GM19438 (cell line): ENCODE results near the gene FLAD1.
A peak's percentile ranks its signal among the peaks of the same experiment; 100 is the strongest.
"Not testable (repeated sequence)": the region's sequence is repeated elsewhere in the genome, so short reads cannot be mapped to it uniquely, and the experiment has no call there.

Experiments
- ATAC-seq: cut with Tn5 transposase; IDR thresholded peaks from one replicate; pipeline ENCODE4 v1.9.1; 2021; ENCODE audit warnings: low read depth; ENCODE audit not compliant: unreplicated experiment

FLAD1 gene

DNA sequence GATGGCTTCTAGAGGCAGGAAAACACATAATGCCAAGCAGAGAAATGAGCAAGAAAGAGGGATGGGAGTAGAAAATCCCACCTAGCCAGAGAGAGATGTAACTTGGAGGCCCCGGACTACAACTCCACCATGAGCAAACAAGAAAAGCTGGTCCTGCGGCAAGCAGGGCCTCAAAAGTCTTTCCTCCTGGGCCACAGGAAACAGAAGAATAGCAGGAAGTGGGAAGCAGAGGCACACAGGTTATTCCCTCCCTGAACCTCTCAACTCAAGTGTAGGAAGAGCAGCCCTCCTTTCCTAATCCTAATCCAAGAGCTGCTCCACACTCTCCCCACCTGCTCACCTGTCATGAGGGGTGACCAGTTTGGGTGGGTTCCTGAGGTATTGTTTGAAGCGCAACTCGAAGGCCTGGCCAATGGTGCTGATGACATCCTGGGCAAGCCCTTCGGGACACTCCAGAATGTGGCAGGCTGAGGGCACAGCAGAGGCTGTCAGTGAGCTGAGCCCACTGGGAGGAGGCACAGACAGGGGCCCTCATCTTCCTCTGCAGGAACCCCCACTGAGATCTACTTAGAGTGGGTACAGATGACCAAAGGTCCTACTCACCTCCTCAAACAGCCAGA is 15.7 kb upstream of the FLAD1 start:
- ATAC-seq, result no peak

GRCh38 chr1:154968731-154969130 is 14.4 kb upstream of the FLAD1 start:
- ATAC-seq, result no peak

DNA sequence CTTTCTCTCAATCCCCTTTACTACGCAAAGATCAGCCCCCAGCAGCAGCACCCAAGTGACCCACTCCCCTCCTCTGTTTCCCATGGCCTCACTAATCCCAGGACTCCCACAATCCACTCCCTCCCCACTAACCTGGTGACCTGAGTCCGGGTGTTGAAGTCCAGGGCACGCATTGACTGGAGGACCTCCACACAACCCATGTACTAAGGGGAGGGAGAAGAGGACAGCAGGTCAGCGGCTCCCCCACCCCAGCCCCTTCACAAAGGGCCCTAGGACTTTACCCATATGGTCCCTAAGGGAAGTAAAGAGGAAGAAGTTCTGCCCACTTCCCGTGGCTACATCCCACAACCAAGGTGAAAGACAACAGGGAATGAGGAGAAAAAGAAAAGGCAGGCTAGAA is 13.9 kb upstream of the FLAD1 start:
- ATAC-seq, result no peak

DNA sequence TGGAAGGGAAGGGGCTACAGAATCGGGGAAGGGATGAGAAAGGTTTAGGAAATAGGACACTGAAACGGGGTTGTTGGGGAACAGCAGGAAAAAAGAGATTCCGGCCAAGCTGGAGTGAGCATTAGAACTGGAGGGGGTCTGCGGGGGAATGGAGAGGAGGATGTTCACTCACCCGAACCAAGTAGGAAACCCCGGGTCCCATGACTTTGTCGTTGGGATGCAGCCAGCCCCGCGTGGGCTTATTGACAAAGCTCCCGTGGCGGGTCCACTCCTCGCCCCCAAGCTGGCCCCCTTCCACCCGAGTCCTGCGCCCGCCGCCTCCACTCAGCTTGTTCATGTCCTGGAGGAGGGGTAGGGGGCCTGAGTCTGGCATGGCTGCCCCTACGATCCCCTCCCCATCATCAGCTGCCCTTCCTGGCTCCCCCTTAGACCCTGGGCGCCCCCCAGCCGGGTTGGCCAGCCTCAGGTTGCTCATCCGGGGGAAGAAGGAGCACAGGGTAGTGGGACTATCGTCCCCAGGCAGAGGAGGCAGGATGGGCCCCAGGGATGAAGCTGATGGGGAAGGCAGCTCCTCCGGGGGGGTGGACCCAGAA is 13.2 kb upstream of the FLAD1 start:
- ATAC-seq, result no peak

DNA sequence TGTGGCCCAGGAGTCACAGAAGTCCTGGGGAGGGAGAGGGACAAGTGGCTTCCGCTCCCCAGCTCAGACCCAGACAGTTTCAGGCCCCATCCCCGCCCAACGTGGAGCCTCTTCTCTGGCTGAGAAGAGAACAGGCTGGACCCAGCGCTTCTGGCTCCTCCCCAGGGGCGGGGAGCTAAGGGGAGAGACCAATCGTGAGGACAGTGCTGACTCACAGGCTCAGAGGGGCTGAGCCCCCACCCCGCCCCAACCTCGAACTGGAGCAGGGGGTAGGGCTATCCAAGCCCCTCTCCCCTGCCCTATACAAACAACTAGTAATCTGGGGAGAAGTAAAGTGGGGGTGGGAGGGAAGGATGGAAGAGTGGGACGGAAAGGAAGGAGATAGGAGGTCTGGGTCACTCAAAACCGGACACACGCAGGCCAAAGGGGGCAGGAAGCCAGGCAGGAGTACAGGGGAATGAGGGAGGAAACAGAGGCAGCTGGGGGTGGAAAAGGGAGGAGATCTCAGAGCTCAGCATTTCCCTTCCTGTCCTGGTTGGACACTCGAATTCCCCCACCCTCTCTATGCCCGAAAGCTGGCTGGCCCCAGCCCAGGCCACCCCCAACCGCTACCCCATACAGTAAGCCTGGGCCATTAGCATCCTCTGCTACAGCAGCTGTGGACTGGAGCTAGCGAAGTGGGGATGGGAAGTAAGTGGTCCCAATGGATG is 12.4 kb upstream of the FLAD1 start, which contains the start of gene SHC1:
SHC1 (minus strand) TSS at position 117 of the 710 bp plus-strand sequence. CDS start 221 bp downstream, outside the sequence.
- no peak for ATAC-seq

DNA sequence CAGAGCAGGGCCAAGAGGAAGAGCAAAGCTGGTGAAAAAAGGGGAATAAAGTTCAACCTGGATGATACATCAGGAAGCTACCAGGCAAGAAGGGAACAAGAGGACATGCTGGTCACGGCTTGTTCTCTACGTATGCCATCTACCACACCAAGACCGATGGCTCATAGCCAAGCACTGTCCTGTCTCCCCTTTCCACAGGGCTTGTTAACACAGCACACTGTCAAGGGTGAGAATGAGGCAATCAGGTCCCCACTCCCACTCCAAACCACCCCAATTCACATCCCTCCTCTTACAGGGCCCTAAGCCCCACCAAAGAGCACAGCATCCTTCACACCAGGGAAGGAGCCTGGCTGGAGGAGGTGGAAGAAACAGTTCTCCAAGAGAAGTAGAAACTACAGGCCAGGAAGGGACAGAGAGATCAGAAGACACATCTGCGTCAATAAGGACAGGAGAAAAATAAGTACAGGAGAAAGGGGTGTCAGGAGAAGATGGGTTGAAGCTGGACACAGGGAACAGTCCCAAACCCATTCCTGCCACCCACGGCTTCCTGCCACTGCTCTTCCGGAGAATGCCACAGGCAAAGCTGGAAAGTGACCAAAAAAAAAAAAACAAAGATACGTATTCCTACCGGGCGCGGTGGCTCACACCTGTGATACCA is 11.7 kb upstream of the FLAD1 start:
- ATAC-seq, result no peak

GRCh38 chr1:154972213-154972516 is 11.0 kb upstream of the FLAD1 start:
- no peak for ATAC-seq

DNA sequence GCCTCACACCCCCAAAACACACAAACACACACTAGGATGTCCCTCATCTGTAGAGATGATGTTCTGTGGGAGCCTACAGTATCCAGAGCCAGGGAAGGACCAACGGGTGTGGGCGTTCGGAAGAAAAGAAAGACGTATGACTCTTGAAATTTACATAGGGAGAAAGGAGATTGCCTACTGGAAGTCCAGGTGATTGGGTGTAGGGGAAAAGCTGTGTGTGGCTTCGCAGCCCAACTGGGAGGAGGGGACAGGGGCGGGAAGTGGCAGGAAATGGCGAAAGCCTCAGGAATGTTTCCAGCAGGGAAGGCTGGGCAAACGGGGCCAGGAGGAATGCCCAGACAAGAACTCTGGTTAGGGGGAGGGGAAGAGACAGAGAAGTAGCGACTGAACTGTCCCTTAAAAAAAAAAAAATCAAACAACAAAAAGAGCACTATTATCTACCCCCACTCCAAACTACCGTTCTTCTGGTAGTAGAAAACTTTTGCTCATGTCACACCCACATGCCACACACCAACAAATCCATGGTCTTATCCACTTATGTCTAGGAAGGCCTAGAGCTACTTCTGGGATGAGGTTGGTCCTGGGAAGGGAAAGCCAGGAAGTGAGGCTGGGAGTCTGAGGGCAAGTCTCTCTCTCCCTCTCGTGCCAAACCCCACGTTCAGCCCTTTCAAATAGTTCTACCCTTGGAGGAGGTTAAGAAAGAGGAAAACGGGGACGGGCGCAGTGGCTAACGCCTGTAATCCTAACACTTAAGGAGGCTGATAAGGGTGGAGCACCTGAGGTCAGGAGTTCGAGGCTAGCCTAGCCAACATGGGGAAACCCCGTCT is 10.4 kb upstream of the FLAD1 start:
- no peak for ATAC-seq

DNA sequence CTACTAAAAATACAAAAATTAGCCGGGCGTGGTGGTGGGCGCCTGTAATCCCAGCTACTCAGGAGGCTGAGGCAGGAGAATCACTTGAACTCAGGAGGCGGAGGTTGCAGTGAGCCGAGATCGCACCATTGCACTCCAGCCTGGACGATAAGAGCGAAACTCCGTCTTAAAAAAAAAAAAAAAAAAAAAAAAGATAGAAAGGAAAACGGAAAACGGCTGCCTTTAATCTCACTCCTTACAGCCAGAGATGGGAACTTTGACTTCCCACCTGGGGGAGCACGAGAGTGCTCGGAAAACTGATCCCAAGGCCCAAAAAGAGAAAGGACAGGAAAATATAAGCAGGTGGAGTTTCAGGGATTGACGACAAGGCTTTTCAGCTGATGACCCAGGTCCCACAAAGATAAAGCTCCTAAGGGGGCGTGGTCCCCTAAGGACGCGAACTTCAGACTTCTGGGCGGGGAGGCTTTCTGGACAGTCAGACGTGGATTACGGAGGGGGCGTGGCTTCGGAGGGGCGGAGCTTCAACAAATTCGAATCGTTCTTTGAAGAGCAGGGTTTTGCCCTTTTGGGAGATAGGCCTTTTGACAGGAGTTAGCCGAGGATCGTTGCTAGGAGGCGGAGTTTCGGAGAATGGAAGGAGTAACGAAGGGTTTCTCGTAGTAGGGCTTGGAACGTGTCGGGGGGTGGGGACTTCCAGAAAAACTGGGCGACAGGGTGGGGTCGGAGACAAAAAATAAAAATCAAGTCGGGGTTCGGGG is 9.6 kb upstream of the FLAD1 start:
- ATAC-seq, result peak; percentile 16

- peak; percentile 70 for ATAC-seq
These were observed 8.9 kb upstream of the FLAD1 start, which contains the start of gene CKS1B for GRCh38 chr1:154974102-154974807. Gene CKS1B (plus strand): TSS chr1:154974681. CDS start chr1:154974746, 65 bp downstream.

DNA sequence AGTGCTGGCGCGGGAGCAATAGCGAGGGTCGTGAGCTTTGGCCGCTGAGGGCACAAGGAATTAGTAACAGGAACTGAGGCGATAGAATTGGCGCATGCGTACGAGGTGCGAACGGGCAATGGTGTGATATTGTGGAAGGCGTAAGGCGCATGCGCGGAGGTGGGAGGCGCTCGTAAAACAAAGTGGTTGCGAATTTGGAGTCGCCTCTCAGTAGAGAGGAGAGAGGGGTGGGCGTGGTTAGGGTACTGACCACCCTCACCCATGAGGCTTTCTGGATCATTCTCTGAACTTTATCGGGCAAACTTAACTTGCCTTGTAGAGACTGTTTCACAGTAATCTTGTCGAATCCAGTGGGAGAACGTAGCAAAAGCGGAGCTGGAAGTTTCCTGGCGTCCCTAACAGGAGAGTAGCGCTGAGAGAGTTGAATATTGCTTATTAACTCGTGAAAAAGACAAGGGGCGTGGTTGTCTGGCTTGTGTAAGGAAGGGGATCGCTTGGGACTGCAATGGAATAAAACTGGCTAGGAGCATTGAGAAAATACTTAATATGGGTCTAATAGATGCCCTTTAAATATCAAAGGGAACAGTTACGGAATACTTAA is 8.2 kb upstream of the FLAD1 start:
- peak; percentile 44 for ATAC-seq

- ATAC-seq, result no peak
These were observed 7.6 kb upstream of the FLAD1 start for GRCh38 chr1:154975409-154976059.

DNA sequence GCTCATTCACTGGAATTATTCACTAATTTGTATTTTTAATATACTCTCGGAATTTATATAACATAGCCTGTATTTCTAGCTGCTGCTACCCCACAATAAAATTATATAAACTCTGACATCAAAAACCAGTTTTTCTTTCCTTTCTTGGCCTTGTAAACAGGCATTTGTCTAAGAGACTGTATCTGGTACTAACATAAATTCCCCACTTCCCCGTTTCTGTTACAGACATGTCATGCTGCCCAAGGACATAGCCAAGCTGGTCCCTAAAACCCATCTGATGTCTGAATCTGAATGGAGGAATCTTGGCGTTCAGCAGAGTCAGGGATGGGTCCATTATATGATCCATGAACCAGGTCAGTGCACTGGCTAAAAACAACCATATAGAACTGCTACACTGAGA is 5.4 kb upstream of the FLAD1 start:
- not testable (repeated sequence) for ATAC-seq

DNA sequence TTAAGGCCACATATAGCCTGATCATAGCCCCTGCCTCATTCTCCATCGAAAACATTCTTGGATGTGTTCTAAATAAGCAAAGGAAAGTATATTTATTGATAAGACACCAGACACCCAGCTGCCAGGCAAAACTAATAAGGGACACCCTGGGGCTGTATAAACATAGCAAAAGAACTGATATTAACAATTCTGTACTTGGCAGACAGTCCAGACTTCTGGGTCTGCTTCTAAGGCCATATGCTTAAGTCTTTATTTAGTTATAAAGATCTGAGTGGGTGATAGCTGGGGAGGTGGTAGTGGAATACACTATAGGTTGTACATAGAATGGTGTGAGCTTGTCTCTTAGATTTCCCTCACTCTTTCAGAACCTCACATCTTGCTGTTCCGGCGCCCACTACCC is 4.8 kb upstream of the FLAD1 start:
- ATAC-seq, result no peak

- ATAC-seq, result no peak
These were observed 803 bp upstream of the FLAD1 start for GRCh38 chr1:154982341-154982740.

DNA sequence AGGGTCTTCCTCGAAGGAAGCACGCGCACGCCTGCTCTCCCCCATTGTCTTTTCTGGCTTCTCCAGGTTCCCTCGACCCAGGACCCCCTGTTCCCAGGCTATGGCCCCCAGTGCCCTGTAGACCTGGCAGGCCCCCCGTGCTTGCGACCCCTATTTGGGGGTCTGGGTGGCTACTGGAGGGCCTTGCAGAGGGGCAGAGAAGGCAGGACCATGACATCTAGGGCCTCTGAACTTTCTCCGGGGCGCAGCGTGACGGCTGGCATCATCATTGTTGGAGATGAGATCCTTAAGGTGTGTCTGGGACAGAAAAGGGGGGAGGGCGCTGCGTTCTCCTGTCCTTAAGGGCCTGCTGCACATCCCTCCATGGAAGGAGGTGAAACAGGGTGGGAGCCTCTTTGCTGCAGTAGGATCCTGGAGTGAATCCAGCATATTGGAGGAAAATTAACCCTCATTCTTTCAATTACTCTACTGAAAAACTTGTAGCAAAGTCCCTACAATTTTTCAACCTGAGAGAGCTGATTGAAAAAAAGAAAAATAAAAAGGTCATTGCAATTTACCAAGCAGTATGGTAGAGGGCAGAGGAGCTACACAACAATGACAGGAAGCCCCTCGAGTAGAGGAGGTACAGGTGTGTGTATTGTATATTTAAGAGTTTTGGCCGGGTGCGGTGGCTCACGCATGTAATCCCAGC is 777 bp downstream of the FLAD1 start:
- no peak for ATAC-seq

DNA sequence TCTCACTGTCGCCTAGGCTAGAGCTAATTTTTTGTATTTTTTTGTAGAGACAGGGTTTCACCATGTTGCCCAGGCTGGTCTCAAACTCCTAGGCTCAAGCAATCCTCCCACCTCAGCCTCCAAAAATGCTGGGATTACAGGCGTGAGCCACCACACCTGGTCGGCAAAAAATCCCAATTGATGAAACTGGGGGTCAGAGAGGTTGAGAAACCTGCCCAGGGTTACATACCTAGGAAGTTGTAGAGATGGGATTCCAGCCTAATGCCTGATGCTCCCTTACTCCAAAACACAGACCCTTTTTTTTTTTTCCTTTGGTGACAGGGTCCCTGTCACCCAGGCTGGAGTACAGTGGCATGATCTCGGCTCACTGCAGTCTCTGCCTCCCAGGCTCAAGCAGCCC is 3.6 kb downstream of the FLAD1 start:
- not testable (repeated sequence) for ATAC-seq

- no peak for ATAC-seq
These were observed 4.2 kb downstream of the FLAD1 start for GRCh38 chr1:154987326-154987725.
